Karpas-422 (cell line): Measurements from ENCODE around the gene LEAP2. TPM values are rescaled to one million over a fixed set of nuclear protein-coding genes. Genes with fewer than 3 reads are reported as not detected.

Source experiments
- DNase-seq: peaks from one replicate; pipeline ENCODE4 v3.0.0-alpha.2; 2015
- H2AFZ ChIP-seq: fragments of 200-600 bp; sonication (generic); 2 replicates; pipeline ENCODE4 v1.6.1; 2014; ENCODE audit warnings: antibody characterized with exemption, low read length, mixed read lengths
- H3K27ac ChIP-seq: fragments of 200-600 bp; sonication (generic); 2 replicates; pipeline ENCODE4 v1.5.1; 2014; ENCODE audit warnings: mild to moderate bottlenecking, low read length, moderate library complexity
- H3K27me3 ChIP-seq: fragments of 200-600 bp; sonication (generic); 2 replicates; pipeline ENCODE4 v1.6.1; 2014; ENCODE audit warnings: low read length, mixed read lengths
- H3K36me3 ChIP-seq: fragments of 200-600 bp; sonication (generic); 2 replicates; pipeline ENCODE4 v1.6.1; 2014; ENCODE audit warnings: low read length, mixed read lengths; ENCODE audit not compliant: insufficient read depth
- H3K4me1 ChIP-seq: fragments of 200-600 bp; sonication (generic); 2 replicates; pipeline ENCODE4 v1.6.1; 2014; ENCODE audit warnings: mild to moderate bottlenecking, low read length, mixed read lengths
- H3K4me2 ChIP-seq: fragments of 200-600 bp; sonication (generic); 2 replicates; pipeline ENCODE4 v1.6.1; 2014; ENCODE audit warnings: low read length, low read depth, mild to moderate bottlenecking; ENCODE audit not compliant: poor library complexity, severe bottlenecking
- H3K4me3 ChIP-seq: fragments of 200-600 bp; sonication (generic); 2 replicates; pipeline ENCODE4 v1.5.1; 2014; ENCODE audit warnings: mild to moderate bottlenecking, antibody characterized with exemption, low read length, mixed read lengths
- H3K79me2 ChIP-seq: fragments of 200-600 bp; sonication (generic); 2 replicates; pipeline ENCODE4 v1.6.1; 2014; ENCODE audit warnings: mild to moderate bottlenecking, low read length, mixed read lengths
- H3K9ac ChIP-seq: fragments of 200-600 bp; sonication (generic); 2 replicates; pipeline ENCODE4 v1.6.0; 2014; ENCODE audit warnings: low read length
- H3K9me2 ChIP-seq: fragments of 200-600 bp; sonication (generic), shearing (Covaris generic); replicated peaks from 2 replicates; pipeline ENCODE4 v1.6.0; 2014; ENCODE audit warnings: mild to moderate bottlenecking, low read length, moderate library complexity; ENCODE audit not compliant: insufficient read depth
- H3K9me3 ChIP-seq: fragments of 300-700, 200-600 bp; sonication (generic); 2 replicates; pipeline ENCODE4 v1.6.1; 2014; ENCODE audit warnings: low read length, mixed read lengths
- H4K20me1 ChIP-seq: fragments of 200-600 bp; sonication (generic); 2 replicates; pipeline ENCODE4 v1.6.1; 2014; ENCODE audit warnings: mild to moderate bottlenecking, antibody characterized with exemption, low read length, low read depth; ENCODE audit not compliant: insufficient read depth
- total RNA-seq: library from RNA; depleted of rRNA; stranded (reverse); fragments of >200 nt; shearing (Covaris generic); gene quantifications from 2 replicates; pipeline ENCODE4 v1.2.3, GENCODE V29; 2014; ENCODE audit warnings: low replicate concordance

LEAP2 gene
- total RNA-seq, 1 experiment from 2014 or later, result 6.6 TPM

DNA sequence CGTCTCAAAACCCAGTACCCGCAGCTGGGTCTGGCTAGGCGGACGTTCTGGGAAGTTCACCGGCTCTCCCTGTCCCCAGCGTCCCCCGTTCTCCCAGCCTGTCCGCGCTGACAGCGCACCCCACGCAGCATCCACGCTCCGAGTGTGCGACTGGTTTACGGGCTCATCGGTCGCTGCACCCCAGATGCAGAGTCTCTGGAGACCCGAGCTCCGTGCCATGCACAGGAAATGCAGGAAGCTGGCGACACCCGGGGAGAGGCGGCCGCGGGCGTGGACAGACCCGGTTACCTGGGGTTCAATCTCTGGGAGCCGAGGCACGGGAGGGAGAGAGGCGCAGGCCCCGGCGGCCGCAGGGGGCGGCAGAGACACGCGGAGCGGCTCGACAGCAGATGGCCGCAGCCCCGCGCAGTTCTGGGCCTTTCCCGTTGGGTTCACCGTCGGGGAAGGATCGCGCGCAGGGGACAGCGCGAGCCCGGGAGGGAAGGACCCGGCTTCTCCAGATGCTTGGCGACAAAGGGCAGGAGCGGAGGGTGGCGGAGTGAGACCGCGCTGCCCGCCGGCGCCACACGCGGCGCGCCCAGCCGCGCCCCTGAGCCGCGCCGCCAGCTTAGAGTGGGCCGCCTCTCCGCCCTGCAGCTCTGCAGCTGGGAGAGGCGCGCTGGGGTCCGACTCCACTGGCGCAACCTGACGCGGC is 43.6 kb upstream of the LEAP2 start:
- H3K27me3 ChIP-seq, result no peaks in the 10 kb centered on the region
- H3K4me2 ChIP-seq, result peak overlapping the region; percentile 84
- peak overlapping the region; percentile 85 for H3K4me3 ChIP-seq
- peak overlapping the region; percentile 96 for H2AFZ ChIP-seq
- 0 out of 2 replicates have a peak, but pooled peaks cover 3% of the 10 kb centered on the region for H4K20me1 ChIP-seq
- peaks cover 8% of the 10 kb centered on the region for H3K4me1 ChIP-seq
- peak; percentile 89 for DNase-seq
- H3K27ac ChIP-seq, result no peak overlapping the region
- no peaks in the 10 kb centered on the region for H3K79me2 ChIP-seq
- H3K36me3 ChIP-seq, result no peaks in the 10 kb centered on the region
- H3K9me3 ChIP-seq, result no peaks in the 10 kb centered on the region
- no peaks in the 10 kb centered on the region for H3K9me2 ChIP-seq
- H3K9ac ChIP-seq, result peak overlapping the region; percentile 82

DNA sequence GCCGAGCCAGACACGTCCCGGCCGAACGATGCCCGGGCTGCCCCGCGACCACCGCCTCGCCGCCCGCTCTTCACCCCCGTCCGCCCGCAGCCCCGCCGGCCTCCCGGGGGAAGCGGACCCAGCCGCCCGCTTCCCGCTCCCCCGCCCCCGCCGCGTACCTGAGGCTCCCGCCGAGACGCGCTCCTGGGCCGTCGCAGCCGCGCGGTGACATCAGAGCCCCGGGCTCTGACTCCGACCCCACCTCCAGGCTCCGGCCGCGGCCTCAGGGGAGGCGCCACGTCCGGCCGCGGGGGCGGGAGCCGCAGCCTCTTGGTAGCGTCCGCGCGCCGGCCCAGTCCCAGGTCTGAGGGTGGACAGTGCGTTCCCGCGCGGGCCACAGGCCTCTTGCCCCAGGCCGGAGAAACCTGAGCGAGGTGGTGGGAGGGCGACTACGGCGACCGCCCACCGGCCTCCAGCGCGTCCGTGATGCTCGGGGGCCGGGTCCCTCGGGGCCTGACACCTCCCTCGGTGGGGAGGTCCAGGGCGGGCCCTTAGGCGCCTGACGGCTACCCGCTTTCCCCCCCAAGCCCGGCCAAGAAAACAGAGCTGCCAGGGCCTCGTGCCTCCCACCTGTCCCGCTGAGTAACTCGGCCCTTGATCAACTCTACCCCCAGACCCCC is 42.9 kb upstream of the LEAP2 start, which contains the start of gene SHROOM1:
Gene SHROOM1 (minus strand): TSS at position 212 of the 659 bp plus-strand sequence. CDS start 4,507 bp downstream, outside the sequence.
- Histone ChIP-seq H2AFZ (peak within 1 kb of the TSS; percentile 96), H3K9me2 (no peaks in the 10 kb centered on the region)
- peak; percentile 72 for DNase-seq

DNA sequence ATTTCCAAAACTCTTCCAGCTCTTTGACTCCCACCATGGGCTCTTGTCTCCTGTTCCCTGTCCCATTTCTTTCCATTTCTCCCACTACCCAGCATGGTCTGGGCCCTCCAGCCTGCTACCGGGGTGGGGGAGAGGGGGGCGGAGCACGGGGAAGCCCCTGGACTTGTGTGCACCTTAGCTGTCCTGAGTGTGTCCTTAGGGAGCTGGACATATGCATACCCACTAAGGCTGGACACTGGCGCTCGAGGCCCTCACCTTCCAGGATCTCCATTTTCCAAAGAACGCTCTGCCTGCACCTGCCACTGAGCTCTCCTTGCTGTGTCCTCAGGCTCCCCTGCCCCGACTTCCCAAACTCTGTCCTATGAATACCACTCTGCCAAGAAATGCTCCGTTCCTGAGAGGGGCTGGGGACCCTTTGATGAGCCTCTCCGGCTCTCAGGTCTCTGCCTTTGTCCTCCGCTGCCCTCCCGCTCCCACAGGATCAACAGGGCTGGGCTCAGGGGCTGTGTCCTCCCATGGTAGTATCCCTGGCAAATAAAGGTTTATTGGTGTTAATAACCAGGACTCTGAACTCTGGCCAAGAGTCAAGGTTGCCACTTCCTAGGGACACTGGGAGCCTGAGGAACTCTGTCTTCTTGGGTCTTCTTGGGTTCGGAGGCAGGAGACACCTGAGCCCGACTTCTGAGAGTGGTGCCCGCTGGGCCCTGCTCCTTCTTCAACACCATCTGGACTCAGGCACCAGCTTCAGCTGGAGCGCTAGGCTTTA is 42.2 kb upstream of the LEAP2 start:
- Histone ChIP-seq H3K9me2 (no peaks in the 10 kb centered on the region), H4K20me1 (0 out of 2 replicates have a peak, but pooled peaks cover 3% of the 10 kb centered on the region), H3K4me1 (peaks cover 8% of the 10 kb centered on the region), H2AFZ (0 out of 2 replicates have a peak overlapping the region, but pooled peaks have one; percentile 96), H3K79me2 (no peaks in the 10 kb centered on the region), H3K4me2 (peak overlapping the region; percentile 84), H3K9me3 (no peaks in the 10 kb centered on the region), H3K9ac (no peak overlapping the region; the same call in 1 of the 2 replicates), H3K4me3 (peak overlapping the region; percentile 85; the same call in 1 of the 2 replicates), H3K27me3 (no peaks in the 10 kb centered on the region), H3K27ac (no peak overlapping the region), H3K36me3 (no peaks in the 10 kb centered on the region)
- DNase-seq, result no peak

More for the DNA sequence above, 42.9 kb upstream of the LEAP2 start, which contains the start of gene SHROOM1:
- Histone ChIP-seq H3K36me3 (no peaks in the 10 kb centered on the region), H3K9ac (peak within 1 kb of the TSS; percentile 82), H3K27me3 (no peaks in the 10 kb centered on the region), H3K79me2 (no peaks in the 10 kb centered on the region), H3K4me2 (peak within 1 kb of the TSS; percentile 84), H3K27ac (no peak within 1 kb of the TSS), H3K4me1 (peaks cover 8% of the 10 kb centered on the region), H3K4me3 (peak within 1 kb of the TSS; percentile 85), H3K9me3 (no peaks in the 10 kb centered on the region), H4K20me1 (0 out of 2 replicates have a peak, but pooled peaks cover 3% of the 10 kb centered on the region)

DNA sequence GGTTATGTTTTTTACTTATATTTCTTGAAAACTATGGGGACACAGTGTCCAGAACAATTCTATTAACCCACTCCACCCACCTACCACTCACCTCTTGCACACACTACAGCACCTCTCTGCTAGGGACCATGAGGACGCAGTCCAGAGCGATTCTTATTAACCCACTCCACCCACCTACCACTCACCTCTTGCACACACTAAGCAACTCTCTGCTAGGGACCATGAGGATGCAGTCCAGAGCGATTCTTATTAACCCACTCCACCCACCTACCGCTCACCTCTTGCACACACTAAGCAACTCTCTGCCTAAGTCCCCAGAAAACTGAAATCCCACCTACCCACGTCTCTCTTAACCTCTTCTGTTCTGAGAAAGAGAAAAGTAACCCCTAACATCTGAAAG is 40.9 kb upstream of the LEAP2 start:
- Histone ChIP-seq H3K9me2 (no peaks in the 10 kb centered on the region), H3K9ac (no peak overlapping the region), H3K9me3 (no peaks in the 10 kb centered on the region), H4K20me1 (0 out of 2 replicates have a peak, but pooled peaks cover 3% of the 10 kb centered on the region), H3K4me3 (no peak overlapping the region), H3K27me3 (no peaks in the 10 kb centered on the region), H3K4me2 (no peak overlapping the region), H2AFZ (no peak overlapping the region), H3K4me1 (peaks cover 8% of the 10 kb centered on the region), H3K79me2 (no peaks in the 10 kb centered on the region), H3K36me3 (no peaks in the 10 kb centered on the region), H3K27ac (no peak overlapping the region)
- no peak for DNase-seq

GRCh38 chr5:132834057-132834456 is 39.4 kb upstream of the LEAP2 start:
- H3K4me3 ChIP-seq, result no peak overlapping the region
- H3K36me3 ChIP-seq, result no peaks in the 10 kb centered on the region
- H3K79me2 ChIP-seq, result no peaks in the 10 kb centered on the region
- no peaks in the 10 kb centered on the region for H3K9me3 ChIP-seq
- no peak for DNase-seq
- H3K9me2 ChIP-seq, result no peaks in the 10 kb centered on the region
- 0 out of 2 replicates have a peak, but pooled peaks cover 3% of the 10 kb centered on the region for H4K20me1 ChIP-seq
- H3K4me1 ChIP-seq, result peaks cover 8% of the 10 kb centered on the region
- H3K27ac ChIP-seq, result no peak overlapping the region
- H3K27me3 ChIP-seq, result no peaks in the 10 kb centered on the region
- H3K4me2 ChIP-seq, result no peak overlapping the region
- no peak overlapping the region for H3K9ac ChIP-seq
- H2AFZ ChIP-seq, result no peak overlapping the region

DNA sequence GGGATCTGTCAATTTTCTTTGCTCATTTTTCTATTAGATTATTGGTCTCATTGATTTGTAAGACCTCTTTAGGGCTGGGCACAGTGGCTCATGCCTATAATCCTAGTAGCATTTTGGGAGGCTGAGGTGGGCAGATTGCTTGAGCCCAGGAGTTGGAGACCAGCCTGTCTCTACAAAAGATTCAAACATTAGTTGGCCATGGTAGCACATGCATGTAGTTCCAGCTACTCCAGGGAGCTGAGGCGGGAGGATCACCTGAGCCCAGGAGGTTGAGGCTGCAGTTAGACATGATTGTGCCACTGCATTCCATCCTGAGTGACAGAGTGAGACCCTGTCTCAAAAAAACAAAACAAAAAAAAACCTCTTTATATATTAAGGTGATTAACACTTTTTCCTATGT is 36.6 kb upstream of the LEAP2 start:
- Histone ChIP-seq H3K9ac (no peak overlapping the region), H3K27ac (no peak overlapping the region), H3K79me2 (no peaks in the 10 kb centered on the region), H3K9me2 (no peaks in the 10 kb centered on the region), H3K36me3 (no peaks in the 10 kb centered on the region), H3K4me3 (no peak overlapping the region), H4K20me1 (no peaks in the 10 kb centered on the region), H3K4me2 (no peak overlapping the region), H3K27me3 (no peaks in the 10 kb centered on the region), H3K9me3 (no peaks in the 10 kb centered on the region), H2AFZ (no peak overlapping the region), H3K4me1 (no peaks in the 10 kb centered on the region)
- DNase-seq, result no peak

- Histone ChIP-seq H3K36me3 (no peaks in the 10 kb centered on the region), H4K20me1 (no peaks in the 10 kb centered on the region), H3K9me3 (no peaks in the 10 kb centered on the region), H2AFZ (no peak overlapping the region), H3K9me2 (no peaks in the 10 kb centered on the region), H3K4me3 (no peak overlapping the region), H3K27ac (no peak overlapping the region), H3K9ac (no peak overlapping the region), H3K79me2 (no peaks in the 10 kb centered on the region), H3K27me3 (no peaks in the 10 kb centered on the region), H3K4me1 (no peaks in the 10 kb centered on the region), H3K4me2 (no peak overlapping the region)
- no peak for DNase-seq
Observed at GRCh38 chr5:132837868-132838267, 35.6 kb upstream of the LEAP2 start.
